HepG2 (cell line): ENCODE data around the gene CNKSR3. TPM values are rescaled to one million over a fixed set of nuclear protein-coding genes. Genes with fewer than 3 reads are reported as not detected.

ENCODE experiments used
- ATAC-seq: fragments of 200-7000 bp; cut with Tn5 transposase; 3 replicates; pipeline ENCODE4 v1.9.1; 2020; ENCODE audit warnings: mild to moderate bottlenecking, moderate library complexity
- BruUV-seq: library from RNA; stranded (reverse); fragments of 400-500 nt; replicated peaks from 2 replicates; lab custom pipeline; 2021; lab: Mats Ljungman, UMichigan
- CTCF ChIA-PET: fragments of 300-600 bp; formaldehyde crosslinking; extraction: SDS; loops from one replicate; lab custom pipeline; 2021; ENCODE audit warnings: low total read pairs, inconsistent platforms, low intra/inter-chr PET ratio; lab: Yijun Ruan, JAX
- POLR2A ChIA-PET: fragments of 350-600 bp; sonication (Branson Sonifier 250); formaldehyde crosslinking; loops from one replicate; lab custom pipeline; 2020; ENCODE audit warnings: antibody characterized with exemption, inconsistent platforms; lab: Yijun Ruan, JAX
- DNase-seq: peaks from one replicate; pipeline ENCODE4 v3.0.0-alpha.2; 2015; ENCODE audit warnings: low spot score
- FAIRE-seq: peaks from 3 replicates; lab custom pipeline; 2011; peaks lifted over from hg19 to GRCh38; lab: Jason Lieb, UNC
- H2AFZ ChIP-seq: one replicate; pipeline ENCODE4 v1.6.1; 2011; ENCODE audit warnings: low read length, inconsistent platforms
- H3K27ac ChIP-seq: fragments of 300-600 bp; 3 replicates; pipeline ENCODE4 v1.8.0; 2011; ENCODE audit warnings: mixed run types, mild to moderate bottlenecking, mixed read lengths, low read length, inconsistent platforms; ENCODE audit not compliant: insufficient read depth; ENCODE audit errors: extremely low read length
- H3K27me3 ChIP-seq, 2 experiments: fragments of 200-600 bp in 1 of 2; 2 replicates in 1 of 2; 3 replicates in 1 of 2; pipeline versions ENCODE4 v1.6.0 to v1.8.0; 2011; ENCODE audit warnings: low read length in 2 of 2, mild to moderate bottlenecking in 2 of 2, moderate library complexity in 2 of 2, inconsistent platforms in 1 of 2; ENCODE audit not compliant: insufficient read depth in 2 of 2, control insufficient read depth in 1 of 2
- H3K36me3 ChIP-seq, 2 experiments: fragments of 200-600 bp in 1 of 2; replicated peaks in 1 of 2; 2 replicates in 1 of 2; 3 replicates in 1 of 2; pipeline versions ENCODE4 v1.5.1 to v1.8.0; 2011; ENCODE audit warnings: low read length in 2 of 2, inconsistent platforms in 1 of 2; ENCODE audit not compliant: insufficient read depth in 2 of 2, control insufficient read depth in 1 of 2
- H3K4me1 ChIP-seq: 2 replicates; pipeline ENCODE4 v1.5.1; 2012; ENCODE audit warnings: low read length, inconsistent platforms; ENCODE audit not compliant: insufficient read depth
- H3K4me2 ChIP-seq: 2 replicates; pipeline ENCODE4 v1.6.0; 2011; ENCODE audit warnings: low read depth, low read length, inconsistent platforms
- H3K4me3 ChIP-seq, 3 experiments: fragments of 200-600 bp in 1 of 3; sonication (generic), shearing (Covaris generic) in 1 of 3; replicated peaks in 1 of 3; 2 replicates each; pipeline ENCODE4 v1.5.1; 2011 to 2016; ENCODE audit warnings: low read length in 3 of 3, inconsistent platforms in 2 of 3, low read depth in 2 of 3, mild to moderate bottlenecking in 2 of 3, control low read depth in 1 of 3, mixed read lengths in 1 of 3; ENCODE audit not compliant: insufficient read depth in 1 of 3
- H3K79me2 ChIP-seq: one replicate; pipeline ENCODE4 v1.6.1; 2011; ENCODE audit warnings: low read length, inconsistent platforms; ENCODE audit not compliant: insufficient read depth
- H3K9ac ChIP-seq: 2 replicates; pipeline ENCODE4 v1.6.0; 2011; ENCODE audit warnings: mild to moderate bottlenecking, low read depth, low read length, inconsistent platforms; ENCODE audit not compliant: insufficient read depth
- H3K9me3 ChIP-seq: 2 replicates; pipeline ENCODE4 v1.5.1; 2012; ENCODE audit warnings: mild to moderate bottlenecking, low read length
- H4K20me1 ChIP-seq: 2 replicates; pipeline ENCODE4 v1.6.0; 2011; ENCODE audit warnings: inconsistent platforms, mild to moderate bottlenecking, low read length, moderate library complexity; ENCODE audit not compliant: insufficient read depth
- CREM ChIP-seq, 2 experiments: sonication (generic) in 1 of 2; formaldehyde crosslinking in 1 of 2; IDR thresholded peaks; 2 replicates each; pipeline versions ENCODE4 v1.4.0 to v1.6.1; 2016 to 2020; ENCODE audit warnings: antibody characterized with exemption in 1 of 2, mild to moderate bottlenecking in 1 of 2, missing genetic modification reagents in 1 of 2
- GTF3A ChIP-seq: sonication (generic); formaldehyde crosslinking; conservative IDR thresholded peaks from 2 replicates; pipeline ENCODE4 v1.4.0; 2020; ENCODE audit warnings: mild to moderate bottlenecking, missing genetic modification reagents
- HNRNPH1 ChIP-seq: fragments of 200-400 bp; formaldehyde crosslinking; optimal IDR thresholded peaks from 2 replicates; pipeline ENCODE3; 2017; ENCODE audit warnings: mild to moderate bottlenecking, low read depth, low read length
- HOXA3 ChIP-seq: sonication (generic); formaldehyde crosslinking; IDR thresholded peaks from 2 replicates; pipeline ENCODE4 v1.5.0; 2020; ENCODE audit warnings: missing genetic modification reagents
- MBNL3 ChIP-seq: fragments of 250-450 bp; sonication (Bioruptor Pico); conservative IDR thresholded peaks from 2 replicates; pipeline ENCODE4 v1.8.0; 2022; ENCODE audit warnings: mild to moderate bottlenecking, inconsistent platforms
- MEIS2 ChIP-seq: sonication (generic); formaldehyde crosslinking; IDR thresholded peaks from 2 replicates; pipeline ENCODE4 v1.9.0; 2021; ENCODE audit warnings: mild to moderate bottlenecking, missing genetic modification reagents
- MLLT10 ChIP-seq: sonication (generic); formaldehyde crosslinking; IDR thresholded peaks from 2 replicates; pipeline ENCODE4 v1.4.0; 2020; ENCODE audit warnings: missing genetic modification reagents
- RCOR2 ChIP-seq: IDR thresholded peaks from 2 replicates; pipeline ENCODE4 v1.6.1; 2016; ENCODE audit warnings: missing biosample characterization, missing genetic modification reagents
- SATB2 ChIP-seq: sonication (generic); formaldehyde crosslinking; IDR thresholded peaks from 2 replicates; pipeline ENCODE4 v1.5.0; 2020; ENCODE audit warnings: missing genetic modification reagents
- SRSF1 ChIP-seq: fragments of 200-400 bp; formaldehyde crosslinking; optimal IDR thresholded peaks from 2 replicates; pipeline ENCODE3; 2017; ENCODE audit warnings: mild to moderate bottlenecking, low read depth, low read length, moderate library complexity
- ZNF230 ChIP-seq: sonication (generic); formaldehyde crosslinking; IDR thresholded peaks from 2 replicates; pipeline ENCODE4 v1.4.0; 2020; ENCODE audit warnings: mild to moderate bottlenecking, missing genetic modification reagents
- ZNF687 ChIP-seq: sonication (generic); formaldehyde crosslinking; IDR thresholded peaks from 2 replicates; pipeline ENCODE4 v1.5.1; 2020; ENCODE audit warnings: mild to moderate bottlenecking, missing genetic modification reagents, moderate library complexity
- ZNF740 ChIP-seq: sonication (generic); formaldehyde crosslinking; IDR thresholded peaks from 2 replicates; pipeline ENCODE4 v1.4.0; 2020; ENCODE audit warnings: missing genetic modification reagents
- ZNF83 ChIP-seq: sonication (generic); formaldehyde crosslinking; IDR thresholded peaks from 2 replicates; pipeline ENCODE4 v1.4.0; 2020; ENCODE audit warnings: missing genetic modification reagents, mild to moderate bottlenecking, borderline replicate concordance
- ZUFSP ChIP-seq: sonication (generic); formaldehyde crosslinking; IDR thresholded peaks from 2 replicates; pipeline ENCODE4 v1.9.0; 2021; ENCODE audit warnings: missing genetic modification reagents, mild to moderate bottlenecking, borderline replicate concordance
- WGBS: methylation state at CpG from one replicate; pipeline ENCODE4 v1.1.6; 2017; ENCODE audit warnings: low lambda C conversion rate; 5-methylcytosine and 5-hydroxymethylcytosine counted together
- in situ Hi-C: cut with HindIII; loops from 2 replicates; pipeline ENCODE4 v1.10.0; 2017; ENCODE audit warnings: low pct_unique_long_range_greater_than_20kb; ENCODE audit not compliant: extremely low pct_ligation_motif_present
- intact Hi-C: fragments of 100-400 bp; cut with micrococcal nuclease; formaldehyde crosslinking; loops from one replicate; pipeline ENCODE4 v1.10.0; 2022; ENCODE audit not compliant: unreplicated experiment
- polyA plus RNA-seq, 8 experiments: library from polyadenylated mRNA; depleted of rRNA in 3 of 8; stranded (reverse) in 7 of 8; unstranded in 1 of 8; fragments of >200 nt; fragmentation: Illumina TruSeq in 4 of 8; extraction: Trizol in 4 of 8; gene quantifications; 2 replicates each; pipeline versions ENCODE4 v1.2.1 to v1.2.3, GENCODE V29; 2011 to 2016; ENCODE audit warnings: low read depth in 4 of 8, missing spikeins in 1 of 8, mixed read lengths in 1 of 8; ENCODE audit not compliant: insufficient read depth in 1 of 8
- total RNA-seq, 5 experiments: library from RNA; depleted of rRNA; stranded (reverse); fragments of >200 nt; fragmentation: Illumina TruSeq; extraction: Trizol; gene quantifications; 2 replicates each; pipeline ENCODE4 v1.2.3, GENCODE V29; 2016; ENCODE audit warnings: low read depth in 1 of 5

The CNKSR3 gene
- total and polyA plus RNA-seq, 2 of the 13 experiments (the other 11 are each of a cell fraction or from before 2014, with no cell fraction given), result 9.2 to 38.6 TPM

GRCh38 chr6:154379585-154379984 lies 130.9 kb downstream of the CNKSR3 start:
- no peak for TF ChIP-seq HOXA3 (CRISPR knock-in tag)
- no peak for TF ChIP-seq HNRNPH1
- TF ChIP-seq ZNF687 (CRISPR knock-in tag), result no peak
- no peak for TF ChIP-seq GTF3A (CRISPR knock-in tag)
- TF ChIP-seq ZUFSP (CRISPR knock-in tag), result no peak
- no peak for TF ChIP-seq SATB2 (CRISPR knock-in tag)
- no peak for TF ChIP-seq CREM (IDR thresholded peaks at IDR 0.05)
- TF ChIP-seq CREM (CRISPR knock-in tag; IDR thresholded peaks at IDR 0.05), result no peak
- TF ChIP-seq RCOR2 (CRISPR knock-in tag), result no peak
- TF ChIP-seq MBNL3 (CRISPR knock-in tag), result no peak
- TF ChIP-seq SRSF1, result no peak
- TF ChIP-seq MEIS2 (CRISPR knock-in tag), result no peak
- no peak for TF ChIP-seq ZNF230 (CRISPR knock-in tag)
- no peak for TF ChIP-seq ZNF83
- TF ChIP-seq MLLT10 (CRISPR knock-in tag), result no peak
- no peak for TF ChIP-seq ZNF740
- CTCF ChIA-PET, result no interaction called here
- Histone ChIP-seq H3K4me3 (no peak overlapping the region), H3K27ac (no peak overlapping the region), H3K79me2 (no peaks in the 10 kb centered on the region), H3K36me3 (no peaks in the 10 kb centered on the region), H3K4me1 (no peaks in the 10 kb centered on the region), H3K9me3 (no peaks in the 10 kb centered on the region), H3K4me2 (no peak overlapping the region), H4K20me1 (no peaks in the 10 kb centered on the region), H3K9ac (no peak overlapping the region), H3K27me3 (no peaks in the 10 kb centered on the region), H2AFZ (no peak overlapping the region)
- intact Hi-C loops, result no loop called here
- FAIRE-seq, result no peak
- ATAC-seq, result no peak
- BruUV-seq, result no TSS peak
- POLR2A ChIA-PET, result no interaction called here
- WGBS, result 93% methylated on average over 3 of the region's 3 CpGs
- no peak for DNase-seq
- in situ Hi-C loops, result no loop called here
